Measurements from ENCODE around the gene METTL1. TPM values are rescaled to one million over a fixed set of nuclear protein-coding genes. Genes with fewer than 3 reads are reported as not detected.

The METTL1 gene
- total RNA-seq, 4 donors from 2014 or later: 4.2 to 9.8 (median 5.7) TPM

DNA sequence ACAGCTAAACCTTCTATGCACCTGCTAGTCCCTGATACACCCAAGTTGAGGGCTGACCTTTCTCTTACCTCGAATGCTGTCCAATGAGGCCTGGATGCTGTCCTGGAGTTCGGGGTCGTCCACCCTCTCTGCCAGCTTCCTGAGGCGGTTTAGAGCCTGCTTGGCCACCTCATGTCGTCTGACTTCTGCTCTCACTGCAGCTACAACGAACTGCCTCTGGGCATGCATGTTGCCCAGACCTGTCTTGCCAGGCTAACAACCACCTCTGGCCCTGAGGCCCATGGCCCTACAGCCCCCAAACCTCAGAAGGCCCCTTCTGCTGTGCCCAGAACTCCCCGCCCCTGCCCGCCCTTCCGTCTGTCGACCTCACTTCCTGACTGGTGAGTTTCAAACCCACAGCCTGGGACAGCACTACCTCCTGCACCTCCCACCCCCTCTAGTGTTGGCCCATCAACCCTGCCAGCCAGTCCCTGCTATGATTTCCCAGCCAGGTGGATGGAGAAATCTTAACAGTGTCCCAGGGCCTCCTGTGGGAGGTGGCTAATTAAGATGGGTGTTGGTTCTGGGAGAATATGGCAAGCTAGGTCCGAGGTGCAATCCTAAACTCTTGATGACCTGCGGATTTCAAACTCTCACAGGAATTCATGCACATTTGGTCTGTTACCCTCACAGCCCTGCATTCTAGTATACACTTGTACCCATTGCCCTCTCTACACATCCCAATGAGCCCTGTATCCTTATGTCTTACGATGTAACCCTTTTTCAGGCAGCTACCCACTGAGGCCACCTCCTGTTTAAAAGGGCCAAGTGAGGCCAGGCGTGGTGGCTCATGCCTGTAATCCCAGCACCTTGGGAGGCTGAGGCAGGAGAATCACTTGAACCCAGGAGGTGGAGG lies 29.8 kb downstream of the METTL1 start:
- Histone ChIP-seq H3K27me3 (peaks cover 7 to 54% (median 27%) of the 10 kb centered on the region in 4 donors), H3K27ac (replicated peaks in 1 of 4) (peak overlapping the region in 1 of 4 donors; percentile 9), H3K4me1 (peaks cover 25 to 47% (median 38%) of the 10 kb centered on the region in 4 donors), H3K9me3 (no peaks in the 10 kb centered on the region), H3K36me3 (peaks cover 6 to 9% (median 9%) of the 10 kb centered on the region in 4 donors), H3K4me3 (peak overlapping the region; percentile 15 to 38 (median 29))
- DNase-seq (ENCODE audit: extremely low spot score): no peak
- intact Hi-C loops (cut with DNase I): no loop called here
- 74% methylated on average over 5 of the region's 14 CpGs for WGBS
- TF ChIP-seq, protein P1, sequence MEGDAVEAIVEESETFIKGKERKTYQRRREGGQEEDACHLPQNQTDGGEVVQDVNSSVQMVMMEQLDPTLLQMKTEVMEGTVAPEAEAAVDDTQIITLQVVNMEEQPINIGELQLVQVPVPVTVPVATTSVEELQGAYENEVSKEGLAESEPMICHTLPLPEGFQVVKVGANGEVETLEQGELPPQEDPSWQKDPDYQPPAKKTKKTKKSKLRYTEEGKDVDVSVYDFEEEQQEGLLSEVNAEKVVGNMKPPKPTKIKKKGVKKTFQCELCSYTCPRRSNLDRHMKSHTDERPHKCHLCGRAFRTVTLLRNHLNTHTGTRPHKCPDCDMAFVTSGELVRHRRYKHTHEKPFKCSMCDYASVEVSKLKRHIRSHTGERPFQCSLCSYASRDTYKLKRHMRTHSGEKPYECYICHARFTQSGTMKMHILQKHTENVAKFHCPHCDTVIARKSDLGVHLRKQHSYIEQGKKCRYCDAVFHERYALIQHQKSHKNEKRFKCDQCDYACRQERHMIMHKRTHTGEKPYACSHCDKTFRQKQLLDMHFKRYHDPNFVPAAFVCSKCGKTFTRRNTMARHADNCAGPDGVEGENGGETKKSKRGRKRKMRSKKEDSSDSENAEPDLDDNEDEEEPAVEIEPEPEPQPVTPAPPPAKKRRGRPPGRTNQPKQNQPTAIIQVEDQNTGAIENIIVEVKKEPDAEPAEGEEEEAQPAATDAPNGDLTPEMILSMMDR (IDR thresholded peaks at IDR 0.05): no peak
- TF ChIP-seq POLR2AphosphoS5 (IDR thresholded peaks at IDR 0.05): no peak
- TF ChIP-seq EP300 (IDR thresholded peaks at IDR 0.05): no peak
- TF ChIP-seq POLR2A (IDR thresholded peaks at IDR 0.05; ENCODE audit: low read depth): no peak

DNA sequence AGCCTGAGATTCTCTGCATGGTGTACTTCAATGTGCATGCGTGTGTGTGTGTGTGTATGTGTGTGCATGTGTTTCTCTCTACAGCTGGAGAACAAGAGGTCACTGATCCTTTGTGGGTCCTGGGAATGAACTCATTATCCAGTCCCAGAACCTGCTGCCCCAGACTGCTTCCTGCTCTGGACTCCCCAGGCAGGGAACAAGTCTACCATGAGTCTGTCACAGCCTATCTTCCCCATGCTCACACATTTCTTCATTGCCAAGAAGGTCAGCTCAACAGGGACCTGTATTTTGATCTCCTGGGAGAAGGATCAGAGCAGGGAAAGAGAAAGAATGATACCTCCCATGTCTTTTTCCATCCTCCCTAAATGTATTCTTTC lies 30.5 kb downstream of the METTL1 start:
- intact Hi-C loops (cut with DNase I): no loop called here
- 86% methylated on average over 1 of the region's 1 CpG for WGBS

GRCh38 chr12:57740656-57741412 lies 31.1 kb downstream of the METTL1 start:
- TF ChIP-seq, protein P1 (IDR thresholded peaks at IDR 0.05): no peak
- TF ChIP-seq EP300 (IDR thresholded peaks at IDR 0.05) (no peak), POLR2AphosphoS5 (IDR thresholded peaks at IDR 0.05) (no peak), POLR2A (IDR thresholded peaks at IDR 0.05; ENCODE audit: low read depth) (no peak)
- no peaks in the 10 kb centered on the region for H3K36me3 ChIP-seq
- no peak for DNase-seq (ENCODE audit: extremely low spot score)
- H3K4me3 ChIP-seq: peak overlapping the region in 1 of 4 donors; percentile 27
- peaks cover 37 to 52% (median 47%) of the 10 kb centered on the region in 4 donors for H3K4me1 ChIP-seq
- H3K27me3 ChIP-seq: peaks cover 16 to 66% (median 39%) of the 10 kb centered on the region in 4 donors
- no peak overlapping the region for H3K27ac ChIP-seq (replicated peaks in 1 of 4)
- WGBS: 69% methylated on average over 5 of the region's 5 CpGs
- intact Hi-C loops (cut with DNase I): no loop called here
- no peaks in the 10 kb centered on the region for H3K9me3 ChIP-seq

More for the DNA sequence above, 30.5 kb downstream of the METTL1 start:
- no peak overlapping the region for H3K27ac ChIP-seq (replicated peaks in 1 of 4)
- no peak for DNase-seq (ENCODE audit: extremely low spot score)
- TF ChIP-seq POLR2A (IDR thresholded peaks at IDR 0.05; ENCODE audit: low read depth): no peak
- no peak for TF ChIP-seq POLR2AphosphoS5 (IDR thresholded peaks at IDR 0.05)
- TF ChIP-seq, protein P1 (IDR thresholded peaks at IDR 0.05): no peak
- TF ChIP-seq EP300 (IDR thresholded peaks at IDR 0.05): no peak
- H3K4me3 ChIP-seq: peak overlapping the region; percentile 15 to 38 (median 29)
- peaks cover 11 to 61% (median 34%) of the 10 kb centered on the region in 4 donors for H3K27me3 ChIP-seq
- H3K9me3 ChIP-seq: no peaks in the 10 kb centered on the region
- peaks cover 31 to 52% (median 45%) of the 10 kb centered on the region in 4 donors for H3K4me1 ChIP-seq
- H3K36me3 ChIP-seq: peaks cover 0 to 2% (median 2%) of the 10 kb centered on the region in 4 donors

GRCh38 chr12:57739914-57740538 lies 31.9 kb downstream of the METTL1 start:
- Histone ChIP-seq H3K4me3 (no peak overlapping the region), H3K36me3 (no peaks in the 10 kb centered on the region), H3K4me1 (peaks cover 38 to 51% (median 47%) of the 10 kb centered on the region in 4 donors), H3K27ac (replicated peaks in 1 of 4) (no peak overlapping the region), H3K9me3 (no peaks in the 10 kb centered on the region), H3K27me3 (peaks cover 16 to 74% (median 48%) of the 10 kb centered on the region in 4 donors)
- TF ChIP-seq, protein P1 (IDR thresholded peaks at IDR 0.05): no peak
- no peak for TF ChIP-seq POLR2A (IDR thresholded peaks at IDR 0.05; ENCODE audit: low read depth)
- no peak for TF ChIP-seq EP300 (IDR thresholded peaks at IDR 0.05)
- TF ChIP-seq POLR2AphosphoS5 (IDR thresholded peaks at IDR 0.05): no peak
- no peak for DNase-seq (ENCODE audit: extremely low spot score)
- 68% methylated on average over 4 of the region's 10 CpGs for WGBS
- intact Hi-C loops (cut with DNase I): no loop called here

Measured in esophagus muscularis mucosa (tissue), 4 donors.